Adrenal gland (tissue), 12 donors: ENCODE results near the gene LCE1A. TPM values are rescaled to one million over a fixed set of nuclear protein-coding genes. Genes with fewer than 3 reads are reported as not detected.

Experiments used
- DNase-seq, 7 donors: peaks; one replicate each; pipeline ENCODE4 v3.0.0-alpha.2; 2019 to 2020
- H3K27ac ChIP-seq, 5 donors: fragments of 200-600 bp; sonication (generic) in 4 of 5; 1 replicate in 3 of 5; 2 replicates in 2 of 5; pipeline versions ENCODE4 v1.5.1 to v1.8.0; 2016 to 2020; ENCODE audit warnings: mild to moderate bottlenecking in 1 of 5
- H3K27me3 ChIP-seq: fragments of 200-600 bp; 2 replicates; pipeline ENCODE4 v1.8.0; 2021
- H3K36me3 ChIP-seq, 2 donors: fragments of 200-600 bp; replicated peaks in 1 of 2; 1 replicate in 1 of 2; 2 replicates in 1 of 2; pipeline versions ENCODE4 v1.5.1 to v1.8.0; 2018 to 2022
- H3K4me1 ChIP-seq, 2 donors: fragments of 200-600 bp; replicated peaks in 1 of 2; 1 replicate in 1 of 2; 2 replicates in 1 of 2; pipeline versions ENCODE4 v1.5.1 to v1.8.0; 2018 to 2021
- H3K4me3 ChIP-seq, 4 donors: fragments of 200-600 bp; sonication (generic) in 3 of 4; one replicate each; pipeline ENCODE4 v1.5.1; 2016 to 2018
- H3K9me3 ChIP-seq, 3 donors: fragments of 200-600 bp; sonication (generic) in 1 of 3; replicated peaks in 1 of 3; 1 replicate in 2 of 3; 2 replicates in 1 of 3; pipeline versions ENCODE4 v1.5.1 to v1.8.0; 2016 to 2021
- CTCF ChIP-seq, 6 experiments: fragments of 450-650 bp in 4 of 6; fragments of 200-600 bp in 2 of 6; sonication (generic) in 1 of 6; IDR thresholded peaks; 1 replicate in 5 of 6; 2 replicates in 1 of 6; pipeline versions ENCODE4 v1.5.1 to v1.8.0; 2016 to 2021; ENCODE audit warnings: antibody characterized with exemption in 6 of 6, mild to moderate bottlenecking in 2 of 6, moderate library complexity in 1 of 6
- POLR2A ChIP-seq, 2 donors: fragments of 450-650 bp; IDR thresholded peaks; one replicate each; pipeline ENCODE4 v1.6.1; 2017; ENCODE audit warnings: antibody characterized with exemption in 2 of 2, mild to moderate bottlenecking in 2 of 2, moderate library complexity in 1 of 2
- WGBS, 4 donors: extraction: QIAGEN DNeasy Blood & Tissue Kit in 2 of 4; methylation state at CpG; one replicate each; pipeline versions ENCODE4 v1.1.5 to v1.1.7; 2013 to 2017; 5-methylcytosine and 5-hydroxymethylcytosine counted together
- intact Hi-C, 2 donors: fragments of 100-400 bp; cut with DNase I; formaldehyde crosslinking; loops; one replicate each; pipeline versions ENCODE4 v1.14.1 to v1.15.0; 2022 to 2023
- polyA plus RNA-seq, 3 donors: library from polyadenylated mRNA; stranded (reverse); fragments of 200-250 nt in 2 of 3; fragments of 350-450 nt in 1 of 3; fragmentation: Illumina TruSeq in 1 of 3; extraction: RNeasy Lipid Tissue Mini Kit (QIAGEN cat#74804) in 1 of 3; gene quantifications; one replicate each; pipeline ENCODE4 v1.2.3, GENCODE V29; 2013 to 2014
- total RNA-seq, 9 donors: library from RNA; depleted of rRNA in 4 of 9; stranded (reverse); fragments of >200 nt in 4 of 9; fragments of 120-200 nt in 1 of 9; fragmentation: NEBNext Ultra II Directional in 1 of 9; extraction: Animal tissue kit (Norgen Biotek cat#: 25700) in 1 of 9; gene quantifications; one replicate each; pipeline versions ENCODE4 v1.1.0 to v1.2.4, GENCODE V29; 2013 to 2023
- donor health status: healthy with polysubstance abuse.
- donor health status: Bipolar disorder and iron deficiency.
- donor health status: DM: yes; HTN: yes; CAD: no.
- donor health status: DM: no; HTN: no; CAD: no.
- donor health status: DM: no; HTN: no; CAD: no.
- donor health status: DM: yes; HTN: yes; CAD: no.

LCE1A gene
- total and polyA plus RNA-seq, 12 donors = not detected

GRCh38 chr1:152858062-152858461 lies 30.8 kb downstream of the LCE1A start:
- Histone ChIP-seq H3K36me3 (no peaks in the 10 kb centered on the region), H3K9me3 (no peaks in the 10 kb centered on the region), H3K27me3 (no peaks in the 10 kb centered on the region), H3K4me1 (no peaks in the 10 kb centered on the region), H3K27ac (no peak overlapping the region), H3K4me3 (no peak overlapping the region)
- 50 to 69% (median 59%) methylated on average over 1 of the region's 1 CpG for WGBS, 4 donors
- intact Hi-C loops = no loop called here
- no peak for DNase-seq
- TF ChIP-seq CTCF (IDR thresholded peaks at IDR 0.05) = no peak
- TF ChIP-seq POLR2A (IDR thresholded peaks at IDR 0.05) = no peak

GRCh38 chr1:152859696-152860095 lies 32.4 kb downstream of the LCE1A start, which contains the start of gene LCE7A:
LCE7A (plus strand) TSS chr1:152859996; CDS start chr1:152860698, 702 bp downstream.
- WGBS, 4 donors = 61 to 89% (median 79%) methylated on average over 3 of the region's 3 CpGs
- H3K4me3 ChIP-seq = no peak within 1 kb of the TSS
- H3K27me3 ChIP-seq = no peaks in the 10 kb centered on the region
- DNase-seq = no peak
- intact Hi-C loops = no loop called here
- H3K4me1 ChIP-seq = no peaks in the 10 kb centered on the region
- no peak for TF ChIP-seq CTCF (IDR thresholded peaks at IDR 0.05)
- TF ChIP-seq POLR2A (IDR thresholded peaks at IDR 0.05) = no peak
- no peaks in the 10 kb centered on the region for H3K9me3 ChIP-seq
- H3K27ac ChIP-seq = no peak within 1 kb of the TSS
- no peaks in the 10 kb centered on the region for H3K36me3 ChIP-seq

GRCh38 chr1:152860129-152860528 lies 32.9 kb downstream of the LCE1A start:
- TF ChIP-seq POLR2A (IDR thresholded peaks at IDR 0.05) = no peak
- TF ChIP-seq CTCF (IDR thresholded peaks at IDR 0.05) = no peak
- no peak overlapping the region for H3K4me3 ChIP-seq
- intact Hi-C loops = no loop called here
- 69 to 82% (median 75%) methylated on average over 3 of the region's 3 CpGs for WGBS, 4 donors
- H3K27ac ChIP-seq = no peak overlapping the region
- no peaks in the 10 kb centered on the region for H3K4me1 ChIP-seq
- H3K27me3 ChIP-seq = no peaks in the 10 kb centered on the region
- no peaks in the 10 kb centered on the region for H3K36me3 ChIP-seq
- H3K9me3 ChIP-seq = no peaks in the 10 kb centered on the region
- DNase-seq = no peak

GRCh38 chr1:152861374-152861773 lies 34.1 kb downstream of the LCE1A start:
- no peak overlapping the region for H3K4me3 ChIP-seq
- no peaks in the 10 kb centered on the region for H3K27me3 ChIP-seq
- no peak for DNase-seq
- WGBS, 4 donors = 79 to 86% (median 80%) methylated on average over 4 of the region's 4 CpGs
- intact Hi-C loops = no loop called here
- TF ChIP-seq CTCF (IDR thresholded peaks at IDR 0.05) = no peak
- TF ChIP-seq POLR2A (IDR thresholded peaks at IDR 0.05) = no peak
- no peak overlapping the region for H3K27ac ChIP-seq
- H3K36me3 ChIP-seq = no peaks in the 10 kb centered on the region
- no peaks in the 10 kb centered on the region for H3K9me3 ChIP-seq
- H3K4me1 ChIP-seq = no peaks in the 10 kb centered on the region
